UCSD-AML1 (cell line): Measurements from ENCODE around the gene APEH.
A peak's percentile ranks its signal among the peaks of the same experiment; 100 is the strongest.
"Not testable (repeated sequence)": the region's sequence is repeated elsewhere in the genome, so short reads cannot be mapped to it uniquely, and the experiment has no call there.

ENCODE experiments used
- DNase-seq: peaks from one replicate; lab custom pipeline; 2025; ENCODE audit not compliant: unreplicated experiment; lab: John Stamatoyannopoulos, UW

APEH gene

DNA sequence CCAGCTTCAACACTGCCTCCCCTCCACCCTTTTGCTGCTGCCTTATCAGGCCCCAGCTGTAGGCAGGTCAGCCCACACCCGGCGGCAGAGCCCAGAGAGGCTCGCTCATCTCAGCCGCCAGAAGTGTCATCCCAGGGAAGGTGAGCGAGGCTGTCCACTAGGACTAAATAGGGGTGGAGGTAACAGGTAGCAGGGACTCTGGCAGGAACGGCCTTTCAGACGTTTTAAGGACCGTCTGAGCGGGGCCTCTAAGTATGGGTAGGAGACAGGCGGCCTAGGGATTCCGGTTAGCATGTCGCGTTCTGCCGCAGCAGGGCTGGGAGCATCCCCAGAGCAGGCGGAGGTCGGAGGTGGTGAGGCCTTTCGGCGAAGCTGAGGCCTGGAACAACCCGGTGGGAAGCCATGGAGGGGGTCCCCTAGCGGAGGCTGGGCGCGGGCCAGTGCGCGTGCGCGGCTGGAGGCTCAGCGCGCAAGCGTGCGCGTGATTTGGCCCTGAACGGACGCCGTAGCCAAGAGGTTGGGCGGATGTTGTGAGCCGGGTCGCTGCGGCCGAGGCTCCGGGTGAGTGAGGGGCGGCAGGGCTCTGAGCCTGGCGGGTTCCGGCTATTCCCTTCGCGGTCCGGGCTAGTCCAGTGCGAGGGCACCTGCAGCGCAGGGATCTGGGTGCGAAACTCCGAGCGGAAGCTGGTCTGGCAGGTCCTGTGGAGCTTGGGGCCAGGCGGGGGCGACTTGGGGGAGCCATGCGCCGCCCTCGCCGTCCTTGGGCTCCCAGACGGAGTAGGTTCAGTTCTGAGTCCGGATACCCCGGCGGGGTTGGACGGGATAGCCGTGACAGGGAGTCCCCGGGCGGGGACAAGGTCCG, 15.1 kb downstream of the APEH start, which contains the start of the genes MST1 and RNF123:
Gene MST1 (minus strand): TSS at position 429 of the 862 bp plus-strand sequence. CDS start 783 bp downstream, outside the sequence.
Gene RNF123 (plus strand): TSS at position 512 of the 862 bp plus-strand sequence. CDS start 1,609 bp downstream, outside the sequence.
- no peak for DNase-seq

DNA sequence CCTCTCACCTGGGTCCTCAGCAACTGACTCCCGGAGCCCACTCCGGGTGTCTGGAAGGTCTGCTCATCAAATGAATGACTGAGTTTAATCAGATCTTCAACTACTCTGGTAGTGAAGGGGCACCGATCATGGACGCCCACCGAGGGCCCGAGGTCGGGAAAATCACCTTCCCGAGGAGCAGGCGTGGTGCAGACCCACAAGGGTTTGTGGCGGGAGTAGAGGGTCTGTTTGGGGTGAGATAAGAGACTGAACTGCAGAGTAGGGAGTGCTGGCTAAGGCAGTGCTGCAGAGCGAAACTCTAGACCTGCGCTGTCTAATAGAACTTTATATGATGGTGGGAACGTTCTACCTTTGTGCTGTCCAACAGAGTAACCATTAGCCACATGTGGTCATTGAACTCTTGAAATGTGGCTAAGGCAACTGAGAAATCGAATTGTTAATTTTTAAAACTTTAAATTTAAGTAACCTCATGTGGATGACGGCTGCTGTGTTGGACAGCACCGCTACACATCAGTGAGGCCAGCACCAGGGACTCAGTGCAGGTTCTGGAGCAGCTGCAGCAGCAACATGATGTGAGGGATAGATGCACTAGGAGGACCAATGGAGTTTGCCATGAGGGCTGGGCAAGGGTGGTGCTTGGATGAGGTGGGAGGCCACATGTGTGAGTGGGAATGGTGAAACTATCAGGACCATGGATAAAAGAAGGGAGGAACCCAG, 15.9 kb downstream of the APEH start:
- DNase-seq: not testable (repeated sequence)

DNA sequence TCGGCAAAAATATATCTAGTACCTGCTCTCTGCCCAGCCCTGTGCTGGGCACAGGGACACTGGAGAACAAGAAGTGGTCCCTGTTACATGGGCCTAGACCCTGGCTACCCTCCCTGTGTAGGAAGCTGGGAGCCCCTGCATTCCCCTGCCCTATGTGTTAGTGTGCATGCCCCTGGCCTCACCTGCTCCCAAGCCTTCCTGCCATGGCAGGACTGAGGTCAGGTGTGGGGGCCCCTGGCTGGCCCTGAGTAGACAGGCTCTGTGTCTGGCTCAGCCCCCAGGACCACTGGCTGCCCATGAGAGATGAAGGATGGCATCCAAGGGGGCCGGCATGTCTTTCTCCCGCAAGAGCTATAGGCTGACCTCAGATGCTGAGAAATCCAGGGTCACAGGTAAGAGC, 16.7 kb downstream of the APEH start:
- DNase-seq: not testable (repeated sequence)

GRCh38 chr3:49691481-49691880, 17.3 kb downstream of the APEH start:
- not testable (repeated sequence) for DNase-seq

- DNase-seq: not testable (repeated sequence)
These were observed 20.4 kb downstream of the APEH start for GRCh38 chr3:49694409-49695070.

- not testable (repeated sequence) for DNase-seq
These were observed 21.3 kb downstream of the APEH start for GRCh38 chr3:49695350-49696015.

GRCh38 chr3:49699281-49699979, 25.3 kb downstream of the APEH start:
- no peak for DNase-seq

DNA sequence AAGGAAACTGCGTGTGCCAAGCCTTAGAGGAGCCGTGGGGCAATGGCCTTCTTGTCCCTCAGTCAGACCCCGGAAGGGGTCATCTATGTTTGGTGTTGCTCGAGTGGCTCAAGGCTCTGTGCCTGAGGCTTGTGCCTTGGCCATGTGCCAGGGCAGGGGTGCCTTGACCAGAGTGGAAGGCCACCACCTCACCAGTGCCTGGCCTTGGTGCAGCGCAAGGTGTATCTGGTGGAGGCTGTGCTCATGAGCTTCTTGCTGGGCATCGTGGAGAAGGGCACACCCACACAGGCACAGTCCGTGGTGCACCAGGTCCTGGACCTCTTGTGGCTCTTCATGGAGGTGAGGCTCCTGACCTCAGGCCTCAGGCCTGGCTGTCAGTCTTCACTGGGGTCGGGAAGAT, 25.9 kb downstream of the APEH start:
- no peak for DNase-seq

- no peak for DNase-seq
These were observed 26.4 kb downstream of the APEH start for GRCh38 chr3:49700453-49701128.

DNA sequence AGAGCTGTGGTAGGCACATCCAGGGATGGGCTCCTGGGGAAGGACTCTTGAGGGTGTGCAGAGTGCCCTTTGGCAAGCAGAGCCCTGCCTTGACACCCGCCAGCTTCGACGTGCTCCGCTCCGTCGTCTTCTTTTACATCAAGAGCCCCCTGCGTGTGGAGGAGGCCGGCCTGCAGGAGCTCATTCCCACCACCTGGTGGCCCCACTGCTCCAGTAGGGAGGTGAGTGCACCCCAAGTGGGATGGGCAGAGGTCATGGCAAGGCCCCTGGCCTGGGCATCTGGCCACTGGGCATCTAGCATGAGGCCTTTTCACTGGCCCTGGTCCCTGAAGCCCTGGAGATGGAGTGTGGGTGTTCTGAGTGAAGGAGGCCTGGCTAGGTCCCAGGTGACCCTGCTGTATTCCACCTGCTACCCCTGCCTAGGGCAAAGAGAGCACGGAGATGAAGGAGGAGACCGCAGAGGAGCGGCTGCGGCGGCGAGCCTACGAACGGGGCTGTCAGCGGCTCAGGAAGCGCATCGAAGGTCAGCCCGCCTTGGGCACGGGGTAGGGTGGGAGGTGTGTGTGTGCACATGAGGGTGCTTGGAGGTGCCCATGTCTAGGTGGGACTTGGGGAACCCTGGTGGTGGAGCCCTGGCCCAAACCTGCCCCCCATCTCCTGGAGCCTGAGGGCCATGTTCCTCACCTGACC, 27.4 kb downstream of the APEH start:
- DNase-seq: no peak

DNA sequence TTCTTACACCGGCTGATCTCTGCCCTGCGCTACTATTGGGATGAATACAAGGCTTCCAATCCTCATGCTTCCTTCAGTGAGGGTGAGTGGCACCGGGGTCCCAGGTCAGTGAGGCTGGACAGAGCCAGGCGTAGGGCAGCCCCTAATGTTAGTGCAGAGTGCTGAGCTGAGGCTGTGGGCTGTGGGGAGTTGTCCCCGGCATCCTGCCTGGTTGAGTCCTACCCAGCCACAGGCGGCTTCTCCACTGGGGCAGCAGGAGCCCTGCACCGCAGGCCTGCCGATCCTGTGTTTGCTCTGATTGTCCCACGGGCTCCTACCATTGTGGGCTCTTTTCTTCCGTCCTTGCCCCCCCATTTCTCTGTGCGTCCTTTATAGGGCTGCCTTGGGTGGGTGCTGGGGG, 28.5 kb downstream of the APEH start:
- no peak for DNase-seq

DNA sequence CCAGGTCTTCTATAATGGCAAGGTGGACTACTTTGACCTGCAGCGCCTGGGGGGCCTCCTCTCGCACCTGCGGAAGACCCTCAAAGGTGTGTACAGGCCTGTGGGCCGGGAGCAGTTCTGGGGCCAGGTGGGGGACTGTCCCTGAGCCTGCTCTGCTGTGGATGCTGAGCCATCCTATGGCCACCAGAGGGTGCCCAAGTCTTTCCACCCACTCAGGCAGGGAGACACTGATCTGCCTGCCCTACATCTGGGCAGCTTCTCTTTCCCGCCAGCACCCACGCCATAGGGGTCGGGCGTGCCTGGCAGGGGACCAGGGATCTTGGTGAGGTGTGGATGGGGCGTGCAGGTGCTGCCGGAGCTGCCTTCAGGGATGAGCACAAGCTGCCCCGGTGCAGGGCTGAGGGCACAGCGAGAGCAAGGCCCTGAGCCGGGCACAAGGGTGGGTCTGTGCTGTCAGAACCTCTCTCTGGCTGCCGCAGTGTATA, 29.3 kb downstream of the APEH start:
- DNase-seq: peak; percentile 59

DNA sequence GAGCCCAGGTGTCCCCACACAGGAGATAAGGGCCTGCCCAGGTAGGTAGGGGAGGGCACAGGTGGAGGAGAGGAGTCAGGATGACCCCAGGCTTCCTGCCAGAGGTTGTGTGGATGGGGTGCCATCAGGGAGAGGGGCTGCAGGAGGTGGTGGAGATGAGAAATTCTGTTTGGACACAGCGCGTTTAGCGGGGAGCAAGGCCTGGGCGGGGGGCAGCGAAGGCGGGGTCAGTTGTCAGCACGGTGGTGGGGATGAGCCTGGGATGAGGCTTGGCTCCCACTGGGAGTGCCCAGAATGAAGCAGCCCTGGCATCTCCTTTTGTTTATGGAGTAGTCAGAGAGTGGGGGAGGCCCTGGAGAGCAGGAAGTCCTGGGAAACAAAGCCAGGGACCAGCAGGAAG, 29.8 kb downstream of the APEH start:
- DNase-seq: no peak

- DNase-seq: no peak
These were observed 30.5 kb downstream of the APEH start for GRCh38 chr3:49704629-49705028.

- DNase-seq: no peak
These were observed 31.3 kb downstream of the APEH start for GRCh38 chr3:49705390-49705960.

DNA sequence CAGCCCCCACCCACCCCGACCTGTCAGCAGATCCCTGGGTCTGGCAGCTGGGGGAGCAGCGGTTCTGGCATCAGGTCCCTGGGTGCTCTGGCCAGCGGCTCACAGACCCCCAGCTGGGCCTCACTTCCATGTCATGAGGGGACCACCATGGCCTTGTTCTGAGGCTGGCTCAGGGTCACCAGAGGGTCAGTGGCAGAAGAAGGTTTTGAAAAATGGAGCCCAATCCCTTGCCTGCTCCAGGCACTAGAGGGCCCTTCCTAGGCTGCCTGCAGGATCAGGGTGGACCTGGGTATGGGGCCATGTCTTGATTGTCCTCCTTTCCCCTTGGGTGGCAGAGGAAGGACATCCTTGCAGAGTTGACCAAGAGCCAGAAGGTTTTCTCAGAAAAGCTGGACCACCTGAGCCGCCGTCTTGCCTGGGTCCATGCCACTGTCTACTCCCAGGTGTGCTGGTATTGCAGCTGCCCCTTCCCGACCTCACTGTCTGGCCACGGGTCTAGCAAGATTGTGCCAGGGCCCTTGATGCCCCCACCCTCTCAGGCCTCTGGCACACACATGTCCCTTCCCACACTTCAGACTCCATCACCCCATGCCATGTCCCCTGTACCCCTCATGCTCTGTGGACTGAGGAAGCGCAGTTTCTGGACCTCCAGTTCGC, 32.4 kb downstream of the APEH start:
- no peak for DNase-seq

DNA sequence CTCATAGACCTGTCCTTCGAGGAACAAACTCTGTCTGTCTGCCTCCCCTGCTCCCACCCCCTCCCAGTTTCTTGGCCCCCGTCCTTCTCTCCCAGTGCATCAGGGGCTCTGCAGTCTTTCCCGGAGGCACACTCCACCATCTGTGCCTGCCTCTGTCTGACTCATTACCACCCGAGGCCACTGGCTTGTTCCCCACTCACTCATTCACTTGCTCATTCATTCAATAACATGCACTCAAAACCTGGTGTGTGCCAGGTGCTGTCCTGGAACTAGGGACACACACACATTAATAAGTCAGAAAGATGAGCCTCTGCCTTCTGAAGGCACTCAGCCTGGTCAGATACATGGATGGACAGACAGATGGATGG, 32.9 kb downstream of the APEH start:
- no peak for DNase-seq

DNA sequence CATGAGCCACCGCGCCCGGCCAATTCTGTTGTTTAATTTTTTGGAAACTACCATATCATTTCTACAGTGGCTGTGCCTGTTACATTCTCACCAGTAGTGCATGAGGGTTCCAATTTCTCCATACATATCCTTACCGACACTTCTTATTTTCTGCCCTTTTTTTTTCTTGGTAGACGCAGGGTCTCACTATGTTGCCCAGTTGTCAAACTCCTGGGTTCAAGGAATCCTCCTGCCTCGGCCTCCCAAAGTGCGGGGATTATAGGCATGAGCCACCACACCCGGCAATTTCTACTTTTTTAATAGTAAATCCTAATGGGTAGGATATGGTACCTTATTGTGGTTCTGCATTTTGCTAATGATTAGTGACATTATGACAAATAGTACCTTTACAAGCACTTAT, 35.7 kb downstream of the APEH start:
- no peak for DNase-seq
